Measurements from ENCODE around the gene CRTAC1. TPM values are rescaled to one million over a fixed set of nuclear protein-coding genes. Genes with fewer than 3 reads are reported as not detected.
A peak's percentile ranks its signal among the peaks of the same experiment; 100 is the strongest.

CRTAC1 gene
- total RNA-seq, 1 experiment from 2014 or later: not detected

DNA sequence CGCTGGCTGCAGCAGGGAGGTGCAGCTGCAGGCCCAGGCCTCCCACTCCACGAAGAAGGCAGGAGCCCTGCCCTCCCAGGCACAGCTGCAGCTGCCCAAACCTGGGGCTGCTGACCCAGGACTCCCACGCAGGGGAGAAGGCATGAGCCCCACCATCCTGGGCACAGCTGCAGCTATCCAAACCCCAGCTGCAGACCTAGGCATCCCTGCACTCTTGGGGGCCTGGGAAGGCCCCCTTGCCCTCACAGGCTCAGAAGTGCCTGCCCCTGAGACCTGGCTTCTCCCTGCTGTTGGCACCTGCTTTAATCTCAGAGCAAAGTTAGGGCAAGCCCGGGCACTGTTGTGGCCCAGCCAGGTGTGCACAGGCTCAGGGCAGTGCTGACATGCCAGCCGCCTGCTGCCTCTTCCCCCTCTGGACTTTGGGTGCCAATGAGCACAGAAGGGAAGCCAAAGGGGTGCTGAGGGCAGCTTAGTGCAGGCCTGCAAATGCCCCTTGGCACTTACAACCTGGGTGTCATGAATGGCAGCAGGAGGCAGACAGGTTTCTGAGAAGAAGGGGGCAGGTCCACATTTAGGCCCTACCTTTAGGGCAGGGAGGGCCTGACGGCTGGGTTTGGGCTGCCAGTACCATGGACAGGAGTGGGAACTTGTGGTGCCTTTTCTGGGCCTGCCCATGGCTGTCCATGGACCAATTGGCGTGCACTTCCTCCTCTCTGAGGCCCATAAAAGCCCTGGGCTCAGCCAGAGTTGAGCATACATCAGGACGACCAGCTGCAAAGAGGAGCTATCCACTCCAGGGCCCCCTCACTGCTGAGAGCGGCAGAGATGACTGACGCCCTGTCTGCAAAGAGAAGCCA lies 31.1 kb downstream of the CRTAC1 start:
- in situ Hi-C loops (cut with HindIII; ENCODE audit: low pct_unique_long_range_greater_than_20kb, low sequenced_read_pairs): no loop called here
- no peak for DNase-seq (ENCODE audit: low read depth)

DNA sequence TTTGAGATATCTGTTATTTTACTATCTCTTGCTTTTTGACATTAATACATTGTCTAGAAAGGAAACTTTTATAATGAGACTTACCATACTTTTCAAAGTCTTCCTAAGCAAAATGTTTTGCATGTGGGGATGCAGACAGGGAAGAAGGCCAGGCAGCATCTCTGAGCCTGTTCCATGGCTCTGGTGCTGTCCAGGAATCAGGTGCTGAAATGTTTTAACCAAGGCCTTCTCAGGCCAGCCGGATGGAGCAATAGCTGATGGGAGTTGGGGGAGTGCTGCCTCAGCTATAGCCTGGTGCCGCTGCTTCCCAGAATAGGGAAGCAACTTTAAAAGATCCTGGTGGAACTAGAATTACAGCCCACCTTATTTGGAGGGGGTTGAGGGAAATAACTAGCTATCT lies 38.5 kb downstream of the CRTAC1 start:
- DNase-seq (ENCODE audit: low read depth): peak; percentile 19
- in situ Hi-C loops (cut with HindIII; ENCODE audit: low pct_unique_long_range_greater_than_20kb, low sequenced_read_pairs): no loop called here

GRCh38 chr10:97981816-97982215 lies 48.6 kb downstream of the CRTAC1 start:
- in situ Hi-C loops (cut with HindIII; ENCODE audit: low pct_unique_long_range_greater_than_20kb, low sequenced_read_pairs): no loop called here
- DNase-seq (ENCODE audit: low read depth): no peak

DNA sequence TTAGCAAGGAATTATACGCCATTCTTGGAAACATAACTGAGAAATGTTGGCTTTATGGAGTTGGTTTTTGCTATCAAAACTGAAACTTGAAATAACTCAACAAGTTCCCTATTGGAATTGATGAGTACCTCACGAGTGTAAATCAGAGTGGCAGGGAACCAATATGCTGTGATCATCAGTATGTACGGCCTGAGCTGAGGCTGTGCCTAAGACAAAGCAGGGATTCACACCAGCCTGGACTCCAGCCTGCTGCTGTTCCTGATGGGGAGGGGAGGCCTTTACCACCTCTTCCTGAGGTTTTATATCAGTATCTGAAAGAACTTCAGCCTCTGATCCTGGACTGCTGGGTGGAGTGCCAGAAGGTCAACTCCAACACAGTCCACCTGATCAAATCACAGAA lies 52.7 kb downstream of the CRTAC1 start:
- in situ Hi-C loops (cut with HindIII; ENCODE audit: low pct_unique_long_range_greater_than_20kb, low sequenced_read_pairs): no loop called here
- no peak for DNase-seq (ENCODE audit: low read depth)

- in situ Hi-C loops (cut with HindIII; ENCODE audit: low pct_unique_long_range_greater_than_20kb, low sequenced_read_pairs): no loop called here
- DNase-seq (ENCODE audit: low read depth): no peak
Measured at GRCh38 chr10:97975598-97975997, 54.8 kb downstream of the CRTAC1 start.

- in situ Hi-C loops (cut with HindIII; ENCODE audit: low pct_unique_long_range_greater_than_20kb, low sequenced_read_pairs): no loop called here
- DNase-seq (ENCODE audit: low read depth): no peak
Measured at GRCh38 chr10:97974526-97975525, 55.6 kb downstream of the CRTAC1 start.

GRCh38 chr10:97974100-97974499 lies 56.3 kb downstream of the CRTAC1 start:
- in situ Hi-C loops (cut with HindIII; ENCODE audit: low pct_unique_long_range_greater_than_20kb, low sequenced_read_pairs): no loop called here
- no peak for DNase-seq (ENCODE audit: low read depth)

- in situ Hi-C loops (cut with HindIII; ENCODE audit: low pct_unique_long_range_greater_than_20kb, low sequenced_read_pairs): no loop called here
Measured at GRCh38 chr10:97969538-97970079, 60.8 kb downstream of the CRTAC1 start.

DNA sequence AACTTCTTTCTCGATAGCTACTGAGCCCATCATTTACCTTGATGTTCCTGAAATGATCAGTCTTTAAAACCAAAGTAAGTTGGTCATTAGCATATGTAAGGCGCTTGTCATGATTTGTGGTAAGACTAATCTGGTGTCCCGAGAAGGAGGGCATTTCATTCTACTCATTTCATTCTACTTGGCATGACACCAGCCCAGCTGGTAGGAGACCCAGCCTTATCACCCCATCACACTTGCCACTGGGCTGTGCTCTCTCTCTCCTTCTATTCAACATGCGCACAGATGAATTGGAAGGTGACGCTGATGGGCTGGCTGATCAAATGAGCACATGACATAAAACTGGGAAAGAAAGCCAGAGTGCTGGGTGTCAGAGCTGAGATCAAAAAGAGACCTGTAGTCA lies 65.7 kb downstream of the CRTAC1 start:
- no peak for DNase-seq (ENCODE audit: low read depth)
- in situ Hi-C loops (cut with HindIII; ENCODE audit: low pct_unique_long_range_greater_than_20kb, low sequenced_read_pairs): no loop called here

More at GRCh38 chr10:97969538-97970079, 60.8 kb downstream of the CRTAC1 start:
- DNase-seq (ENCODE audit: low read depth): no peak

DNA sequence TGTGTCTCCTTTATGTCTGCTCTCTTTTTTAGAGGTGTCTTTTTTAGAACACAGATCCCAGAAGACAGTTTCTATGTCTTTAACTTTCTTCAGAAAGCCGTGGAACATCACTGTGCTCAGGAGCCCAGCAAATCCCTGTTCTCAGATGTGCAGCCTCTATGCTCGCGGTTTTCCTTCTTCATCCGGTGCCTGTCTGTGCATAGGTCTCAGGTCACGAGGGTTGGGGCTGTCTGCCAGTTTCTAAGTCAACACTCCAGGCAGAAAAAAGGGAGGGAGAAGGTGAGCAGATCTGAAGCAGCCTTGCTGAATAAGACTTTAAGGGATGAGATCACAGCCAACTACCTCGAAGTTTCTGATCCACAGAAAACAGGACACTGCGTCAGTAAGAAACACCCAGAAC lies 68.5 kb downstream of the CRTAC1 start:
- in situ Hi-C loops (cut with HindIII; ENCODE audit: low pct_unique_long_range_greater_than_20kb, low sequenced_read_pairs): no loop called here
- no peak for DNase-seq (ENCODE audit: low read depth)

DNA sequence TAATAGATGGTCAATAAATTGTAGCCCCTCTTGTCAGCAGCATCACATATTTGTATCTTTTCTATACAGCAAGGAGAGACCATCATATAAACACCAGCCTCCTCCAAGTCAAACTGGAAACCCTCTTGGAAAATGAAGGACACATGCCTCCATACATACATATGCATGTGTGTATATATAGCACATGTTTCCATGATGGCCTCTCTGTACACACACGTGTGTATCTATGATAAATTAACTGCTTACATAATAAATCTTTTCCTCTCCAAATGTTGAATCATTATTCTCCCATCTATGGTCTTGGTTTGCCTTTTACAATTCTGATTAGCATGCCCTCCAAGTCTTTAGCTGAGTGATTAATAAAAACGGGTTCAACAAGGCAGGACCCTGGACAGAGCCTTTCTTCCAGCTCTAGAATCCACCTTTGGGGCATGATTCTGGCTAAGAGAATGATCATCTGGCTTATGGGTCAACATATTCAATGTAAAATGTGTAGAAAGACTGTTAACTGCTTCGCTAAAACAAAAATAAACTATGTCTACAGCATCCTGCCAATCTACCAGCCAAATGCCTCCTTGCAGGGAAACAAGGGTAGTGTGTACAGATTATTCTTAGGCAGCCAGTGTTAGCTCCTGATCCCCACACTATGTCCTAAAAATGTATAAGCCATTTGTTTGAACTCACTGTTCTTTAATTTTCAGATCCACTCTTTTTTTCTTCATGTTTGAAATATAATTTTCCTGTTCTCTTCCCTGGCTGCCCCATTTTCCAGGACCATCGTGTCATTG lies 70.0 kb downstream of the CRTAC1 start:
- in situ Hi-C loops (cut with HindIII; ENCODE audit: low pct_unique_long_range_greater_than_20kb, low sequenced_read_pairs): no loop called here
- DNase-seq (ENCODE audit: low read depth): no peak

DNA sequence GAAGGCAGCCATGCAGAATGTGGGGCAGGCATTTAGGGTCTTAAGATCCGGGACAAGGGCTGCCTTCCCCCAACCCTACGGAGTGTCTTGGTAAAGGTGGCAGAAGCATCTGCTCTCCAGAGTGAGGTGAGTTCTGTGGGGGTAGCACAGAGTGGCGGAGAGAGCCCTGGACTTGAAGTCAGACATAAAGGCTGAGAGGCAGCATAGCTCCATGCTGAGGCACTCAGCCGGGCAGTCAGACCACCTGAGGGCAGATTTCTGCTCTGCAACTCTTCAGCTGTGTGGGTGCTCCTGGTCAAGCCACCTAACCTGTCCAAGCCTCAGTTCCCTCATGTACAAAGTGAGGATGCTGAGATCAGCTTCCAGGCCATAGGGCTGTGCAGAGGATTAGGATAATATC lies 81.0 kb downstream of the CRTAC1 start:
- no peak for DNase-seq (ENCODE audit: low read depth)
- in situ Hi-C loops (cut with HindIII; ENCODE audit: low pct_unique_long_range_greater_than_20kb, low sequenced_read_pairs): no loop called here

- in situ Hi-C loops (cut with HindIII; ENCODE audit: low pct_unique_long_range_greater_than_20kb, low sequenced_read_pairs): no loop called here
Measured at GRCh38 chr10:97948822-97949221, 81.6 kb downstream of the CRTAC1 start.

DNA sequence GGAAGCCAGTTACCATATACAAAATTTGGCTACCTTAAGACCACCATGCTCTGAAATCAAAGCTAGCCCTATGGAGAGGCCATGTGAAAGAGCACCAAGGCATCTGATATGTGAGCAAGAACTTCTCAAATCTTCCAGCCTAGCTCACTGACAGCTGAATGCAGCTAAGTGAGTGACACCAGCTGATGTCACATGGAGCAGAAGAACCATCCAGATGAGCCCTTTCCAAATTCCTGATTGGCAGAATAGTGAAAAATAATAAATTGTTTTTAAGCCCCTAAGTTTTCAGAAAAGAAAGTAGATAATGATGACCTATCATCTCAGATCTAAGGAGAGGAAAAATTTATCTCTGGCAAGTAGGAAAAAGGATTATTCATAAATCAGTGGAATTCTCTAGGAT lies 85.6 kb downstream of the CRTAC1 start:
- DNase-seq (ENCODE audit: low read depth): no peak
- in situ Hi-C loops (cut with HindIII; ENCODE audit: low pct_unique_long_range_greater_than_20kb, low sequenced_read_pairs): no loop called here

More at GRCh38 chr10:97948822-97949221, 81.6 kb downstream of the CRTAC1 start:
- DNase-seq (ENCODE audit: low read depth): no peak

DNA sequence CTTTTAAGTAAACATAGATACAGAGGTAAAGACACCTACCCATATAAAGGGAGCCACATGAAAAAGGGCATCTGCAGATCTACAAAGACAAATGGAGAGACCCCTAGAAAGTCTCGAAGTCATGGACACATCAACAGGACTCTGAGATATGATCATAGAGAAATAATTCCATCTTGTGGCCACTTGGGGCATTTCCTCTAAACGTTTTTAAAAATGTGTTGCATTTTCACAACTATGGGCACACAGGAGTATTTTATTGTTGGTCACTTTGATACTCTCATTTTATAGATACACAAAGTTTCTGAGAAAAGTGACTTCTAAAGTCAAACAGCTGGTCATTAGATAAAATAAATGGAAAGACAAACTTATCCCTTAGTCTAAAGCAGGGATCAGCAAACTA lies 87.1 kb downstream of the CRTAC1 start:
- in situ Hi-C loops (cut with HindIII; ENCODE audit: low pct_unique_long_range_greater_than_20kb, low sequenced_read_pairs): no loop called here
- DNase-seq (ENCODE audit: low read depth): no peak

DNA sequence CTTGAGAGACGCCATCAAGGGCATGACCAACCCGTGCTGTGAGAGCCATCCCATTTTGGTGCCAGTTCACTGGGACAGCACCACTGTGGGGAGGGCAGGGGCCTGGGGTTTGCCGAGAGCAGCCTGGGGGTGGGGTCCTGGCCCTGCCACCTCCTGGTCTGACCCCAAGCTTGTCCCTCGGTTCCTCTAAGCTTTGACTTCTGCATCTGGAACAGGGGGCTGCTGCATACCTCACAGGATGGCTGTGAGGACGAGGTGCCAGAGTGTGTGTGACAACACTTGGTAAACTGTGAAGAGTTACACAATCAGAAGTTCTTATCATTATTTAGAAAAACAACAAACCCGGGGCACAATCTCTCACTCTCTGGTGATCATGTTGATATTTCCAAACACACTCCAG lies 89.9 kb downstream of the CRTAC1 start:
- in situ Hi-C loops (cut with HindIII; ENCODE audit: low pct_unique_long_range_greater_than_20kb, low sequenced_read_pairs): no loop called here
- DNase-seq (ENCODE audit: low read depth): no peak

DNA sequence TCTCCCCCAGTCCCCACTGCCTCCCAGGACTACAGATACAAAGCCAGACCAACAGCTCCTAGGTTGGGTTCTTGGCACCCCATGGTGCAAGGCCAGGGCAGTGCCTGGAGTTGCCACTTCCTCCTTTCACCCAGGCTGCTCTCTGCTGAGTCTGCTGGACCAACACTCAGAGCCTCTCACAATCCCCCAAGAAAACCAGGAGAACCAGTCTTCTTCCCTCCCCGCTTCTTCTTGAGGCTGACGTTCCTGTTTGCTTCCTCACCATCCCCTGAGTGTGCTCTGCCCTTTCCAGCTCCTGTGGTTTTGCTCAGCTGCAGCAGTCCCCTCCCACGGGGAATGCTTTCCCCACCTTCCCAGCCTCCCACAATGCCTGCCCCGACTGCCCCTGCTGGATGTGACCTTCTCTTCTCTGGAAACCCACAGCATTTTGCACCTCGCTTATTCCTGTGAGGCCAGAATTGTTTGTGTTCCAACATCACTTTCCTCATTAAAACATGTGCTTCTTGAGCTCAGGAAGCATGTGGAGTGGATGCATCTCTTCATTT lies 90.9 kb downstream of the CRTAC1 start:
- in situ Hi-C loops (cut with HindIII; ENCODE audit: low pct_unique_long_range_greater_than_20kb, low sequenced_read_pairs): no loop called here
- no peak for DNase-seq (ENCODE audit: low read depth)

GRCh38 chr10:97937928-97938327 lies 92.5 kb downstream of the CRTAC1 start:
- in situ Hi-C loops (cut with HindIII; ENCODE audit: low pct_unique_long_range_greater_than_20kb, low sequenced_read_pairs): no loop called here
- DNase-seq (ENCODE audit: low read depth): no peak

Data from Caki2 (cell line).